ENCODE measurements around the gene UBL7. TPM values are rescaled to one million over a fixed set of nuclear protein-coding genes. Genes with fewer than 3 reads are reported as not detected.
A peak's percentile ranks its signal among the peaks of the same experiment; 100 is the strongest.

The UBL7 gene
- total RNA-seq, 1 donor: 94.0 TPM

- no peak for DNase-seq (ENCODE audit: low read depth in 2 of 3, low spot score in 2 of 3)
These were observed 18.4 kb downstream of the UBL7 start for GRCh38 chr15:74442604-74443003.

GRCh38 chr15:74442063-74442462 lies 18.9 kb downstream of the UBL7 start:
- DNase-seq (ENCODE audit: low read depth in 2 of 3, low spot score in 2 of 3): no peak

GRCh38 chr15:74441248-74441941 lies 19.6 kb downstream of the UBL7 start:
- DNase-seq (ENCODE audit: low read depth in 2 of 3, low spot score in 2 of 3): no peak

GRCh38 chr15:74438721-74439316 lies 22.1 kb downstream of the UBL7 start:
- peak; percentile 58 to 86 (median 71) for DNase-seq (ENCODE audit: low read depth in 2 of 3, low spot score in 2 of 3)

GRCh38 chr15:74438206-74438605 lies 22.8 kb downstream of the UBL7 start:
- DNase-seq (ENCODE audit: low read depth in 2 of 3, low spot score in 2 of 3): no peak

GRCh38 chr15:74434263-74435136 lies 26.5 kb downstream of the UBL7 start:
- no peak for DNase-seq (ENCODE audit: low read depth in 2 of 3, low spot score in 2 of 3)

GRCh38 chr15:74433592-74434262 lies 27.2 kb downstream of the UBL7 start, which contains the start of gene SEMA7A:
Gene SEMA7A (minus strand): TSS chr15:74433958. CDS start chr15:74433918, 40 bp downstream.
- peak; percentile 44 to 85 (median 81) for DNase-seq (ENCODE audit: low read depth in 2 of 3, low spot score in 2 of 3)

GRCh38 chr15:74432968-74433591 lies 27.9 kb downstream of the UBL7 start:
- DNase-seq (ENCODE audit: low read depth in 2 of 3, low spot score in 2 of 3): no peak

- DNase-seq (ENCODE audit: low read depth in 2 of 3, low spot score in 2 of 3): no peak
These were observed 28.5 kb downstream of the UBL7 start for GRCh38 chr15:74432271-74432967.

GRCh38 chr15:74431645-74432044 lies 29.3 kb downstream of the UBL7 start:
- DNase-seq (ENCODE audit: low read depth in 2 of 3, low spot score in 2 of 3): peak in 1 of 3 donors; percentile 24

GRCh38 chr15:74431116-74431515 lies 29.8 kb downstream of the UBL7 start:
- no peak for DNase-seq (ENCODE audit: low read depth in 2 of 3, low spot score in 2 of 3)

GRCh38 chr15:74430510-74430951 lies 30.4 kb downstream of the UBL7 start:
- no peak for DNase-seq (ENCODE audit: low read depth in 2 of 3, low spot score in 2 of 3)

- no peak for DNase-seq (ENCODE audit: low read depth in 2 of 3, low spot score in 2 of 3)
These were observed 31.1 kb downstream of the UBL7 start for GRCh38 chr15:74429781-74430400.

GRCh38 chr15:74428970-74429780 lies 31.8 kb downstream of the UBL7 start:
- DNase-seq (ENCODE audit: low read depth in 2 of 3, low spot score in 2 of 3): no peak

- DNase-seq (ENCODE audit: low read depth in 2 of 3, low spot score in 2 of 3): no peak
These were observed 32.5 kb downstream of the UBL7 start for GRCh38 chr15:74428442-74428787.

- DNase-seq (ENCODE audit: low read depth in 2 of 3, low spot score in 2 of 3): no peak
These were observed 33.1 kb downstream of the UBL7 start for GRCh38 chr15:74427607-74428441.

- DNase-seq (ENCODE audit: low read depth in 2 of 3, low spot score in 2 of 3): no peak
These were observed 34.3 kb downstream of the UBL7 start for GRCh38 chr15:74426404-74427281.
